ENCODE results near the gene KBTBD12. TPM values are rescaled to one million over a fixed set of nuclear protein-coding genes. Genes with fewer than 3 reads are reported as not detected.

The KBTBD12 gene
- total RNA-seq = not detected in 2 replicates
- long read RNA-seq = 0 reads

GRCh38 chr3:127915115-127915936 lies at the start of gene KBTBD12:
Gene KBTBD12 (plus strand): TSS chr3:127915232. CDS start chr3:127923062, 7,830 bp downstream.
- Mint-ChIP-seq H3K27me3 (ENCODE audit: unreplicated experiment) (no peaks in the 10 kb centered on the region), H3K4me3 (ENCODE audit: unreplicated experiment) (no peak within 1 kb of the TSS), H3K27ac (ENCODE audit: unreplicated experiment) (no peak within 1 kb of the TSS), H3K36me3 (ENCODE audit: unreplicated experiment) (no peaks in the 10 kb centered on the region), H3K9me3 (ENCODE audit: unreplicated experiment) (no peaks in the 10 kb centered on the region), H3K4me1 (ENCODE audit: unreplicated experiment) (peaks cover 17% of the 10 kb centered on the region)
- DNase-seq (ENCODE audit: extremely low spot score, unreplicated experiment) = no peak
- TF ChIP-seq CTCF (IDR thresholded peaks at IDR 0.05) = no peak

DNA sequence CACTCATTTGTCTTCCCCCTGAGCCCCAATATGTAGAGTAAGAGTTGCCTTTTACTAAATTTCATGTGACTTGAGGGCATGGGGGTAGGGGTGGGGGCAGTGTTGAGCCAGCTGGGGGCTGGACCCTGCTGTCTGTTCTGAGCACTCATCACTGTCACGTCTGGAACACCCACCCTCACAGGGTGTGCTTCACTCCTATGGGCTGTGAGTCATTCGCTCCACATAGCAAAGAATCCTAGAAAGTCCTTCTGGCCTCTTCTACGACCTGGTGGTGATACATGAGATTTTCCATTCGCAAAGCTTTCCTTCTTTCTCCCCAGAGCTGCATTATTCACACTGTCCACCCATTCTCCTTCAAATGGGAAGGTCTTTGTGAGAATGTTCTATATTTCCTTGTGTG lies 49.1 kb upstream of the KBTBD12 start:
- no peak overlapping the region for H3K4me3 Mint-ChIP-seq (ENCODE audit: unreplicated experiment)
- peak overlapping the region; percentile 54 for H3K27ac Mint-ChIP-seq (ENCODE audit: unreplicated experiment)
- no peaks in the 10 kb centered on the region for H3K27me3 Mint-ChIP-seq (ENCODE audit: unreplicated experiment)
- peaks cover 16% of the 10 kb centered on the region for H3K4me1 Mint-ChIP-seq (ENCODE audit: unreplicated experiment)
- peak; percentile 36 for TF ChIP-seq CTCF (IDR thresholded peaks at IDR 0.05)
- peaks cover 2% of the 10 kb centered on the region for H3K36me3 Mint-ChIP-seq (ENCODE audit: unreplicated experiment)
- H3K9me3 Mint-ChIP-seq (ENCODE audit: unreplicated experiment) = no peaks in the 10 kb centered on the region
- DNase-seq (ENCODE audit: extremely low spot score, unreplicated experiment) = no peak

GRCh38 chr3:127867412-127867811 lies 47.6 kb upstream of the KBTBD12 start:
- peaks cover 2% of the 10 kb centered on the region for H3K36me3 Mint-ChIP-seq (ENCODE audit: unreplicated experiment)

DNA sequence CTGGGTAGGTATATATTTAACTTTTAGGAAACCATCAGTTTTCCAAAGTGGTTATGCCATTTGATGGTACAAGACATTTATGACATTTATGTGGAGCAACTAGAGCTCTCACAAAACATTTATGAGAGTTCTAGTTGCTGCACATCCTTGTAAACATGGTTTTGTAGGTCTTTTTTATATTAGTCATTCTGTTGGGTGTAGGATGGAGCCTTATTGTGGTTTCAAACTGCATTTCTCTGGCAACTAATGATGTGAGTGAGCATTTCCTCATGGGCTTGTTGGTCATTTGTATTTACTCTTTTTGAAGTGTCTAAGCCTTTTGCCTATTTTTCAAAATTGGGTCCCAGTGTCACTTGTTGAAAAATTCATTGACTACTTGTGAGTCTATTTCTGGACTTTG lies 47.0 kb upstream of the KBTBD12 start:
- Mint-ChIP-seq H3K4me3 (ENCODE audit: unreplicated experiment) (no peak overlapping the region), H3K27me3 (ENCODE audit: unreplicated experiment) (no peaks in the 10 kb centered on the region)

More at GRCh38 chr3:127867412-127867811, 47.6 kb upstream of the KBTBD12 start:
- H3K27ac Mint-ChIP-seq (ENCODE audit: unreplicated experiment) = no peak overlapping the region
- no peaks in the 10 kb centered on the region for H3K27me3 Mint-ChIP-seq (ENCODE audit: unreplicated experiment)
- peaks cover 16% of the 10 kb centered on the region for H3K4me1 Mint-ChIP-seq (ENCODE audit: unreplicated experiment)
- no peak overlapping the region for H3K4me3 Mint-ChIP-seq (ENCODE audit: unreplicated experiment)
- no peak for DNase-seq (ENCODE audit: extremely low spot score, unreplicated experiment)
- no peaks in the 10 kb centered on the region for H3K9me3 Mint-ChIP-seq (ENCODE audit: unreplicated experiment)
- TF ChIP-seq CTCF (IDR thresholded peaks at IDR 0.05) = no peak

More for the DNA sequence above, 47.0 kb upstream of the KBTBD12 start:
- H3K27ac Mint-ChIP-seq (ENCODE audit: unreplicated experiment) = no peak overlapping the region
- no peaks in the 10 kb centered on the region for H3K9me3 Mint-ChIP-seq (ENCODE audit: unreplicated experiment)
- H3K36me3 Mint-ChIP-seq (ENCODE audit: unreplicated experiment) = peaks cover 2% of the 10 kb centered on the region
- H3K4me1 Mint-ChIP-seq (ENCODE audit: unreplicated experiment) = peaks cover 16% of the 10 kb centered on the region
- no peak for TF ChIP-seq CTCF (IDR thresholded peaks at IDR 0.05)
- no peak for DNase-seq (ENCODE audit: extremely low spot score, unreplicated experiment)
